GM18873 (cell line): ENCODE data around the gene KCNAB2.

Experiments
- ATAC-seq: cut with Tn5 transposase; IDR thresholded peaks from one replicate; pipeline ENCODE4 v1.9.1; 2021; ENCODE audit warnings: mild to moderate bottlenecking, moderate library complexity, moderate number of reproducible peaks; ENCODE audit not compliant: unreplicated experiment, low FRiP score

Gene KCNAB2

GRCh38 chr1:6142734-6143133, 97.0 kb downstream of the KCNAB2 start:
- ATAC-seq, result no peak

- ATAC-seq, result no peak
These were observed 97.7 kb downstream of the KCNAB2 start for GRCh38 chr1:6143395-6143794.

GRCh38 chr1:6144175-6144574, 98.5 kb downstream of the KCNAB2 start:
- ATAC-seq, result no peak

GRCh38 chr1:6144647-6145395, 99.1 kb downstream of the KCNAB2 start:
- ATAC-seq, result no peak

GRCh38 chr1:6145396-6145750, 99.7 kb downstream of the KCNAB2 start:
- ATAC-seq, result no peak

GRCh38 chr1:6145864-6146410, 100.2 kb downstream of the KCNAB2 start:
- no peak for ATAC-seq

- no peak for ATAC-seq
These were observed 103.0 kb downstream of the KCNAB2 start for GRCh38 chr1:6148497-6149241.

- no peak for ATAC-seq
These were observed 103.9 kb downstream of the KCNAB2 start for GRCh38 chr1:6149597-6149996.

GRCh38 chr1:6150006-6150938, 104.6 kb downstream of the KCNAB2 start:
- no peak for ATAC-seq
